Fibroblast of lung (primary cell): ENCODE data around the gene ARRDC4.

ENCODE experiments used
- EZH2 ChIP-seq: IDR thresholded peaks from 2 replicates; pipeline ENCODE4 v1.5.1; 2012; ENCODE audit warnings: low read length, control low read depth, mild to moderate bottlenecking; ENCODE audit errors: missing control alignments
- TF ChIP-seq, protein P1 (sequence below), 2 donors: IDR thresholded peaks in 1 of 2; conservative IDR thresholded peaks in 1 of 2; 1 replicate in 1 of 2; 2 replicates in 1 of 2; pipeline ENCODE4 v1.5.1; 2011 to 2012; ENCODE audit warnings: low read length in 2 of 2, control low read depth in 1 of 2, inconsistent platforms in 1 of 2, low read depth in 1 of 2, mild to moderate bottlenecking in 1 of 2

DNA sequence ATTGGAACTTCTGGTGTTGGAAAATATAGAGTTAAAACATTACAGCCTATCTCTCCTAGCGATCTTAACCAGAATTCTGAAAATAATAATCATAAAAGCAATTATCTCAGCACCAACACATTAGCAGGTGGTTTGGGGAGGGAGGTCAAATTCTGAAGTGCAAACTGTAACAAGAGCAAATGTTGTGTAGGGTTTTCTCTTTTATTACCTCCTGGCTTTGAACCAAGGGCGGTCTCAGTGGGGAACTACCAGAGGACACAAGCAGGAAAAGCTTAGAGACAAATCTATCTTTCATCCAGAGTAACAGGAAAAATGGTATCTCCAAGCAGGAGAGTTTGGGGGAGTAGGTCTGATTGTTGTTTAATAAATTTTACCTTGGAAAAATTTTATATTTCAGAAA is 5.5 kb upstream of the ARRDC4 start:
- TF ChIP-seq, protein P1, sequence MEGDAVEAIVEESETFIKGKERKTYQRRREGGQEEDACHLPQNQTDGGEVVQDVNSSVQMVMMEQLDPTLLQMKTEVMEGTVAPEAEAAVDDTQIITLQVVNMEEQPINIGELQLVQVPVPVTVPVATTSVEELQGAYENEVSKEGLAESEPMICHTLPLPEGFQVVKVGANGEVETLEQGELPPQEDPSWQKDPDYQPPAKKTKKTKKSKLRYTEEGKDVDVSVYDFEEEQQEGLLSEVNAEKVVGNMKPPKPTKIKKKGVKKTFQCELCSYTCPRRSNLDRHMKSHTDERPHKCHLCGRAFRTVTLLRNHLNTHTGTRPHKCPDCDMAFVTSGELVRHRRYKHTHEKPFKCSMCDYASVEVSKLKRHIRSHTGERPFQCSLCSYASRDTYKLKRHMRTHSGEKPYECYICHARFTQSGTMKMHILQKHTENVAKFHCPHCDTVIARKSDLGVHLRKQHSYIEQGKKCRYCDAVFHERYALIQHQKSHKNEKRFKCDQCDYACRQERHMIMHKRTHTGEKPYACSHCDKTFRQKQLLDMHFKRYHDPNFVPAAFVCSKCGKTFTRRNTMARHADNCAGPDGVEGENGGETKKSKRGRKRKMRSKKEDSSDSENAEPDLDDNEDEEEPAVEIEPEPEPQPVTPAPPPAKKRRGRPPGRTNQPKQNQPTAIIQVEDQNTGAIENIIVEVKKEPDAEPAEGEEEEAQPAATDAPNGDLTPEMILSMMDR (conservative IDR thresholded peaks at IDR 0.05 in 1 of 2, IDR thresholded peaks at IDR 0.05 in 1 of 2; ENCODE audit: low read depth in 1 of 2, low read length in 2 of 2): no peak
- no peak for TF ChIP-seq EZH2
